ENCODE measurements around the gene CSNK1D.

CSNK1D gene

GRCh38 chr17:82249896-82250581 lies 23.5 kb downstream of the CSNK1D start:
- no peak for DNase-seq

- no peak for DNase-seq
Observed at GRCh38 chr17:82248815-82249674, 24.5 kb downstream of the CSNK1D start.

DNA sequence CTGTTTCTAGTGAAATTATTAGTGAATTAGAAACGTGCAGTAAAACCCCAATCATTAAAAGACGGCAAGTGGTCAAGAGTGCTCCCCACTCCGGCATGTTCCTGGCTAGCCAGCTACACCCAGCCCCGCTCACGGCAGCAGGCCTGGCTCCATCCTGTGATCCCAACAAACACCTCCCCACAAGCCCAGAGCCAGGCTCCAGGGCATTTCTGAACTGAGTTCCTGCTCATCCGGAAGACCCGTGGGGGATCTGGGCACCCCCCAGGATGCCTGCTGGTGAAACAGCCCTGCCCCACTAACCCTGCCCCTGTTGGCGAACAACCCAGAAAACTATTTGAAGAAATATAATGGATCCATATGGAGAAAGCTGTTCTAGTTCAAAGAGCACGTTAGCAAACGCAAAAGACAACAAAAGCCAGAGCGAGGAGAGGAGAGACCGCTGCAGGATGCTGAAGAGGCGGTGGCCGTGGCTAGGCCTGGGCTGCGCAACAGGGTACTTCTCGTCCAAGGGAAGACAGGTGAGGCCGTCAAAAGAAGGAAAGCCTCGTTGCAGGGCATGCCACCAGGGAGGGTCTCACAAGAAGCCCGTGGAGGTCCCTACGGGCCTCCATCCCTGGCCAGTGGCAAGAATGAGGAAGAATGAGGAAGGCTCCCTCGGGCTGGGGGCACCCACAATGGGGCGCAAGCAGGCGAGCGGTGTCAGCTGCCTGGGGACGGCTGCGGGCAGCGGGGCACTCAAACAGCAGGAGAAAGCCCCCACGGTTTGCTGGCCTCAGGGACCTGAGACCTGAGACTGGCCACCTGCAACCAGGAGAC lies 25.4 kb downstream of the CSNK1D start:
- DNase-seq: no peak

- no peak for DNase-seq
Observed at GRCh38 chr17:82247182-82247823, 26.2 kb downstream of the CSNK1D start.

- no peak for DNase-seq
Observed at GRCh38 chr17:82246365-82247181, 26.9 kb downstream of the CSNK1D start.

GRCh38 chr17:82246040-82246364 lies 27.5 kb downstream of the CSNK1D start:
- DNase-seq: no peak

DNA sequence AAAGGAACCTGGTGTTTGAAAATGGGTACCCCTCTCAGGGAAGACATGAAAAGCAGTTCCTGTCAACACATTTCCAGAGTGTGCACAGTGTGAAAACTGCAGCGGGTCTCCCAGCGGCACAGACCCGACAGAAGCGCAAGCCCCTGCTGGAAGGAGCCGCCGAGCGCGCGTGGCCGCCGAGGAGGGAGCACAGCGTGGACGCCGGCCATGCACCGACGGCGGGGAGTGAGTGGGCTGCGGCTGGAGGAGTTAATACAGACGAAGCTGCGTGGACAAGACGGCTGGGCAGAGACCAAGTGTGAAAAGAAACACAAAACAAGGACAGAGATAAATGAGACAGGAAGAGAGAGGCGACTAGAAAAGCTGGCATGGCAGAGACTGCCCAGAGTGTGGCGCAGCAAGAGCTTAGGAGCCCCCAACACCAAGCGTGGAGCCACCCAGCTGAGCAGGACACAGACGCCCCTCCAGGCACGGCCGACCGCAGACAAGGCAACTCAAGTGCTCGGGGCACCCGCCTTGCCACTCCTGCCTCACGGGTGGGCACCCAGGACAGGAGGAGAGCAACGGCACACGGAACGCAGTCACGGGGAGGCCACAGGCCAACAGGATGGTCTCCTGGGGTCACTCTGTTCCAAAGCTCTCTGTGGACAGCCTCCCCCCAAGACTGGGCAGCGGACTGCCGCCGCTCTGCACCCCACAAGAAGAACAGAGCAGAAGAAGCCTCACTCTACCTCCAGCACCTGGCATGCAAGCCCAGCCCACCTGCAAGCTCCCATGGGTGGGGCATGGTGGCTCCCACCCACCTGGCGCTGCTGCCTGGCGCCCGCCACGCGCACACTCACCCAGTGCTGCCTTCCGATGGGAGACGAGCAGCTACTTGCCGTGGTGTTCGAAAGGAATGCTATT lies 28.1 kb downstream of the CSNK1D start:
- DNase-seq: no peak

GRCh38 chr17:82244413-82245133 lies 28.9 kb downstream of the CSNK1D start:
- DNase-seq: no peak

DNA sequence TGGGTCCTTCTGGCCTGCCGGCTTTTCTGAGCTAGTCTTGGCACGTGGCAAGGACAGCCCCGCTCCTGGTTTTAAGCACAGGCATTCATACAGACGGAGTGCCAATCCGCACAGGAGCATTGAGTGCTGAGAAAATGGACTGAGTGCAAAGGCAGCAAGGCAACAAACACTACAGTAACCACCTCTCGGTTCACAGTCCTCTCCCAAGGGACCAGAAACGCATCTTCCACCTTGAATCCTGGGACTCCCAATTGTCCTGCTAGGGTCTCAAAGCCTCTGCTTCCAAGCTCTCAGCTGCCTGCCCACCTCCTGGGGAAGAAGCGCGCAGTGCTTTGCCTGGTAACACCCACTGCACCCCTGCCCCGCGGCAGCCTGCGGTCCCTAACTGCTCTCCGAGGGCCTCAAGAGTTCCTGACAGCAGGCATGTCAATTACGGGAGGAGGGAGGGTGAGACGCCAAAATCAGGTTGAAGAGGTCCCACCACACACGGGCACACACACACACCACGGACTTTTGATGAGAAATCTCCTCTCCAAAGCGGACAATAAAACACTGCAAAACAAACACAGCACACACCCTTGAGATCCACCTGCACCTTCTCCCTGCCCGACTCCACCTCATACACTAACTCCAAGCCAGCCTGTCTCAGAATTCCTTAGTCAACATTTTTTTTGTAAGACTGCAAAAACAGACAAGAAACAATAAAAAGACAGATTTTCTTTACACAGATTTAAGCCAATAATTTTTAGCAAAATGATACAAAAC lies 29.7 kb downstream of the CSNK1D start:
- DNase-seq: no peak

DNA sequence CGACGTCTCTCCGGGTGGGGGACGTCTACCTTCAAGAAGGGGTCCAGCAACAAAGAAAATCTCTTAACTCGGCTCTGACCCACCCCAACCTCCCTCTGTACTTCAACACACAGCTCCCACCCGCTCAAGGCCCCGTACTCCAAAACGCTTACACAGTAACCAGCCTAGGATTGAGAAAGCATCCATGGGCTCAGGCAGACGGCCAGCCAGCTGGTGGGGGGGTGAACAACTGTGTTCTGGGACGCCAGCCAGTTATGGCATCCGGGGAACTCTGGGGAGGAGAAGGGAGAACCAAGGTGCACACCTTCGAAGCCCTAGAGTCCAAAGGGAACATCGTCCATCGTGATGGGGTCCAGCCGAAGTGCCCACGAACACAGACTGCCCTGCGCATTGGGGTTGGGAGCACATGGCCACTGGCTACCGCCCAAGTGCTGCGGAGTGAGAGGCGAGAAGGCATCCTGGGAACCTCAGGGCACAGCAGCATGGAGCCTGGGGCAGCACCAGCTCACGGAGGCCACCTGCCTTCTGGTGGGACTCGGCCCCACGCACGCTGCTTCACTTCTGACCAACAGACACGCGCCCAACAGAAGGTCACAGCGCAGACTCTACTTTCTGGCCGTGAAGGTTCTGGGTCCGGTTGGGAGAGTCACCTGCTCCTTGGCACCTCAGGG lies 30.4 kb downstream of the CSNK1D start:
- DNase-seq: no peak

DNA sequence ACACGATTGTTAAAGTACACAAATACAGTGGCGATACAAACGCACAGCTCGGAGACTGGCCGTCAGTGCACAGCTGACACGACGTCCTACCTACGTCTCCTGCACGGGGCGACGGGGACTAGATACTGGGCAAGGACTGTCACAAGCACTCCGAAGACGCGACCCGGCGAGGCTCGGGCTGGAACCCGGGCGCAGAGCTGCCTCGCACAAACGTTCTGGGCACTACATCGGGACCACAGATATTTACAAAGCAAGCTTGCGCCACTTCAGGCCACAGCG lies 30.9 kb downstream of the CSNK1D start:
- no peak for DNase-seq

- DNase-seq: no peak
Observed at GRCh38 chr17:82241926-82242697, 31.4 kb downstream of the CSNK1D start.

DNA sequence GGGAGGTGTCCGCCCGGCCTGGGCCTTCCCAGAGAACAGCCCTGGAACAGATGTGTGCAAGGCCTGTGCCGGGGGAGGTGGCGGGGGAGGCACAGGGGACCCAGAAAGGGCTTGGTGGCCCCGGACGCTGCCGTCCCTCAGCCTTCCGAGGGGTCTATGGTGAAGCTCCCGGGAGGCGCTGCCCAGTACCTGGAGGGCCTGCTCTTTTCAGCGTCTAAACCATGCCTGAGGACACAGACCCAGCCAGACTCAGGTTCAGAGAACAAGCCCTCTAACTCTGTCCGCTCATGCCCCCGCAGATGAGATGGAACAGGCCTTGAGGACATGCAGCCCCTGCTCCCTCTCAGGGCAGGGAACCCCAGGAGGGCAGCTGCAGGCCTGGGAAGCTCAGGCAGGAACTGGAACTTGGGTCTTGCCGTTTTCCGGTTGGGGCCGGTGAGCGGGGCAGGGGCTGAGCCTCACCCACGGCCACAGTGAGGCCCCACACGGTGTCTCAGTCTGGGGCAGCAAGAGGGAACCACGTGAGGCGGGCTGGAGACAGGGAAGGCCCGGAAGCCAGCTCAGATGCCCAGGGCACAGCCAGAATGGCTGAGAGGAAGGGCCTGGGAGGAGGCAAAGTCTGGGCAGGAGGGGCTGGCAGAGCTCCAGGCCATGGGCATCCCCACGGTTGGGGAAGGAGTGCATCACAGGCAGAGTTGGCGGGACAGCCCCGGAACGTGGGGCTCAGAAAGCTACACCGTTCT lies 32.1 kb downstream of the CSNK1D start:
- DNase-seq: no peak

GRCh38 chr17:82240506-82241182 lies 32.9 kb downstream of the CSNK1D start:
- DNase-seq: no peak

- DNase-seq: no peak
Observed at GRCh38 chr17:82239926-82240505, 33.5 kb downstream of the CSNK1D start.

DNA sequence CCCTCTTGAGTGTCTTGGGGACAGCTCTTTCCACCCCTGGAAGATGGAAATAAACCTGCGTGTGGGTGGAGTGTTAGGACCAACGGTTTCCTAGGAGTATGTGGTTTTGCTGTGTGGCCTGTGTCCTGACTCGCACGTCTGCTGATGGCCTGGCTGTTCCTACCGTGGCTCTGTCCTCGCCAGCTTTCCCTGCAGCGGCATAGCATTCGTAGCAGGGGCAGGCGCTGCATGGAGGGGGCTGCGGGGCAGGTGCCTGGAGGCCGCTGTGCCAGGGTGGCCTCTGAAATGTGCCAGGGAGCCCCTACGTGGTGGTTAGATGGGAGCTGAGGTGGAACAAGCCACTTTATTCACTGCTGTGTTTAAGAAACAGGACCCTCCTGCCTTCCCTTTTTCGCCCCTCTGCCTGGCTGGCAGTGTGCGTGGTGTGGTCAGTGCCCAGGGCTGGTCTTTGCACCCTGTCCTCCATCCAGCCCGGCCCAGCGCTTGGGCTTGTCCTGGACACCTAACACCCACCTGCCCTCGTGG lies 34.0 kb downstream of the CSNK1D start:
- no peak for DNase-seq
